ENCODE measurements around the gene ARAP2.

ARAP2 gene

GRCh38 chr4:36142504-36142903, 101.8 kb downstream of the ARAP2 start:
- DNase-seq = no peak
- Histone ChIP-seq H3K4me3 (ENCODE audit: low read depth in 1 of 2, low read length in 2 of 2) (no peak overlapping the region), H3K79me2 (ENCODE audit: insufficient read depth, low read length) (no peaks in the 10 kb centered on the region), H3K4me2 (ENCODE audit: insufficient read depth, low read length) (no peak overlapping the region), H3K36me3 (ENCODE audit: insufficient read depth, low read length) (peaks cover 45% of the 10 kb centered on the region), H2AFZ (ENCODE audit: low read depth, low read length) (no peak overlapping the region), H3K9me3 (ENCODE audit: insufficient read depth, low read length, severe bottlenecking) (no peaks in the 10 kb centered on the region), H3K27me3 (ENCODE audit: insufficient read depth, low read length, poor library complexity) (no peaks in the 10 kb centered on the region), H4K20me1 (ENCODE audit: insufficient read depth, low read length) (no peaks in the 10 kb centered on the region), H3K27ac (ENCODE audit: low read length) (no peak overlapping the region), H3K9ac (ENCODE audit: low read depth, low read length) (no peak overlapping the region), H3K4me1 (ENCODE audit: insufficient read depth, low read length) (no peaks in the 10 kb centered on the region)
- ATAC-seq (ENCODE audit: insufficient read depth, low read depth) = no peak
- TF ChIP-seq EZH2 (IDR thresholded peaks at IDR 0.05; ENCODE audit: borderline replicate concordance, low read depth, low read length, severe bottlenecking) = no peak
- no peak for TF ChIP-seq CTCF (IDR thresholded peaks at IDR 0.05; ENCODE audit: borderline replicate concordance, extremely low read depth, low read length, poor library complexity, severe bottlenecking)

GRCh38 chr4:36141186-36141585, 103.1 kb downstream of the ARAP2 start:
- no peak overlapping the region for H3K4me3 ChIP-seq (ENCODE audit: low read depth in 1 of 2, low read length in 2 of 2)
- TF ChIP-seq CTCF (IDR thresholded peaks at IDR 0.05; ENCODE audit: borderline replicate concordance, extremely low read depth, low read length, poor library complexity, severe bottlenecking) = no peak
- no peak for TF ChIP-seq EZH2 (IDR thresholded peaks at IDR 0.05; ENCODE audit: borderline replicate concordance, low read depth, low read length, severe bottlenecking)
- no peaks in the 10 kb centered on the region for H3K9me3 ChIP-seq (ENCODE audit: insufficient read depth, low read length, severe bottlenecking)
- H3K27ac ChIP-seq (ENCODE audit: low read length) = no peak overlapping the region
- no peak overlapping the region for H2AFZ ChIP-seq (ENCODE audit: low read depth, low read length)
- H3K9ac ChIP-seq (ENCODE audit: low read depth, low read length) = no peak overlapping the region
- DNase-seq (no peak), ATAC-seq (ENCODE audit: insufficient read depth, low read depth) (no peak)
- no peak overlapping the region for H3K4me2 ChIP-seq (ENCODE audit: insufficient read depth, low read length)
- H3K79me2 ChIP-seq (ENCODE audit: insufficient read depth, low read length) = no peaks in the 10 kb centered on the region
- no peaks in the 10 kb centered on the region for H3K4me1 ChIP-seq (ENCODE audit: insufficient read depth, low read length)
- H3K36me3 ChIP-seq (ENCODE audit: insufficient read depth, low read length) = peaks cover 37% of the 10 kb centered on the region
- H4K20me1 ChIP-seq (ENCODE audit: insufficient read depth, low read length) = no peaks in the 10 kb centered on the region
- no peaks in the 10 kb centered on the region for H3K27me3 ChIP-seq (ENCODE audit: insufficient read depth, low read length, poor library complexity)

- DNase-seq = no peak
- Histone ChIP-seq H2AFZ (ENCODE audit: low read depth, low read length) (no peak overlapping the region), H3K27me3 (ENCODE audit: insufficient read depth, low read length, poor library complexity) (no peaks in the 10 kb centered on the region), H3K9me3 (ENCODE audit: insufficient read depth, low read length, severe bottlenecking) (no peaks in the 10 kb centered on the region), H3K4me1 (ENCODE audit: insufficient read depth, low read length) (no peaks in the 10 kb centered on the region), H4K20me1 (ENCODE audit: insufficient read depth, low read length) (no peaks in the 10 kb centered on the region), H3K36me3 (ENCODE audit: insufficient read depth, low read length) (peaks cover 30% of the 10 kb centered on the region), H3K9ac (ENCODE audit: low read depth, low read length) (no peak overlapping the region), H3K4me3 (ENCODE audit: low read depth in 1 of 2, low read length in 2 of 2) (no peak overlapping the region), H3K4me2 (ENCODE audit: insufficient read depth, low read length) (no peak overlapping the region), H3K79me2 (ENCODE audit: insufficient read depth, low read length) (no peaks in the 10 kb centered on the region), H3K27ac (ENCODE audit: low read length) (no peak overlapping the region)
- TF ChIP-seq EZH2 (IDR thresholded peaks at IDR 0.05; ENCODE audit: borderline replicate concordance, low read depth, low read length, severe bottlenecking) = no peak
- no peak for TF ChIP-seq CTCF (IDR thresholded peaks at IDR 0.05; ENCODE audit: borderline replicate concordance, extremely low read depth, low read length, poor library complexity, severe bottlenecking)
- no peak for ATAC-seq (ENCODE audit: insufficient read depth, low read depth)
Measured at GRCh38 chr4:36140421-36140820, 103.9 kb downstream of the ARAP2 start.

- Histone ChIP-seq H3K27ac (ENCODE audit: low read length) (no peak overlapping the region), H3K36me3 (ENCODE audit: insufficient read depth, low read length) (peaks cover 20% of the 10 kb centered on the region; the same call in 1 of the 2 replicates), H3K9me3 (ENCODE audit: insufficient read depth, low read length, severe bottlenecking) (no peaks in the 10 kb centered on the region), H3K4me3 (ENCODE audit: low read depth in 1 of 2, low read length in 2 of 2) (no peak overlapping the region), H3K79me2 (ENCODE audit: insufficient read depth, low read length) (no peaks in the 10 kb centered on the region), H3K9ac (ENCODE audit: low read depth, low read length) (no peak overlapping the region), H3K4me2 (ENCODE audit: insufficient read depth, low read length) (no peak overlapping the region), H2AFZ (ENCODE audit: low read depth, low read length) (no peak overlapping the region), H4K20me1 (ENCODE audit: insufficient read depth, low read length) (no peaks in the 10 kb centered on the region), H3K4me1 (ENCODE audit: insufficient read depth, low read length) (no peaks in the 10 kb centered on the region), H3K27me3 (ENCODE audit: insufficient read depth, low read length, poor library complexity) (no peaks in the 10 kb centered on the region)
- TF ChIP-seq CTCF (IDR thresholded peaks at IDR 0.05; ENCODE audit: borderline replicate concordance, extremely low read depth, low read length, poor library complexity, severe bottlenecking) (no peak), EZH2 (IDR thresholded peaks at IDR 0.05; ENCODE audit: borderline replicate concordance, low read depth, low read length, severe bottlenecking) (no peak)
- DNase-seq (no peak), ATAC-seq (ENCODE audit: insufficient read depth, low read depth) (no peak)
Measured at GRCh38 chr4:36138220-36138619, 106.1 kb downstream of the ARAP2 start.

Data from DND-41 (cell line).